Smooth muscle cell (in vitro differentiated cells): ENCODE data around the gene SEZ6. TPM values are rescaled to one million over a fixed set of nuclear protein-coding genes. Genes with fewer than 3 reads are reported as not detected.

ENCODE experiments used
- DNase-seq: peaks from one replicate; lab custom pipeline; 2025; ENCODE audit not compliant: unreplicated experiment; lab: John Stamatoyannopoulos, UW
- H2AFZ ChIP-seq: fragments of 200-600 bp; sonication (generic); 2 replicates; pipeline ENCODE4 v1.6.0; 2016; ENCODE audit warnings: antibody characterized with exemption, low read depth, mild to moderate bottlenecking
- H3F3A ChIP-seq: fragments of 200-600 bp; sonication (generic); 2 replicates; pipeline ENCODE4 v1.6.0; 2017; ENCODE audit warnings: antibody characterized with exemption, low read depth
- H3K27ac ChIP-seq: fragments of 200-600 bp; sonication (generic); 2 replicates; pipeline ENCODE4 v1.5.1; 2016; ENCODE audit warnings: low read depth, mild to moderate bottlenecking
- H3K27me3 ChIP-seq: fragments of 200-600 bp; sonication (generic); 2 replicates; pipeline ENCODE4 v1.6.1; 2016; ENCODE audit warnings: low read depth, mild to moderate bottlenecking
- H3K36me3 ChIP-seq: fragments of 200-600 bp; sonication (generic); 2 replicates; pipeline ENCODE4 v1.5.1; 2016; ENCODE audit warnings: low read depth
- H3K4me1 ChIP-seq: fragments of 200-600 bp; sonication (generic); 2 replicates; pipeline ENCODE4 v1.5.1; 2016; ENCODE audit warnings: low read depth
- H3K4me2 ChIP-seq: fragments of 200-600 bp; sonication (generic); 2 replicates; pipeline ENCODE4 v1.6.0; 2016; ENCODE audit warnings: mild to moderate bottlenecking
- H3K4me3 ChIP-seq: fragments of 200-600 bp; sonication (generic); 2 replicates; pipeline ENCODE4 v1.5.1; 2016; ENCODE audit warnings: mild to moderate bottlenecking
- H3K79me2 ChIP-seq: fragments of 200-600 bp; sonication (generic); 2 replicates; pipeline ENCODE4 v1.6.0; 2016; ENCODE audit warnings: low read depth, mild to moderate bottlenecking
- H3K9ac ChIP-seq: fragments of 200-600 bp; sonication (generic); 2 replicates; pipeline ENCODE4 v1.6.0; 2016; ENCODE audit warnings: low read depth
- H3K9me3 ChIP-seq: fragments of 200-600 bp; sonication (generic); replicated peaks from 2 replicates; pipeline ENCODE4 v1.5.1; 2016; ENCODE audit warnings: low read depth
- H4K20me1 ChIP-seq: fragments of 200-600 bp; sonication (generic); 2 replicates; pipeline ENCODE4 v1.6.0; 2016; ENCODE audit warnings: low read depth
- WGBS: methylation state at CpG from one replicate; pipeline ENCODE4 v1.1.7; 2016; ENCODE audit warnings: low lambda C conversion rate; 5-methylcytosine and 5-hydroxymethylcytosine counted together
- polyA plus RNA-seq: library from polyadenylated mRNA; unstranded; fragments of >200 nt; fragmentation: Nextera tagmentation; extraction: Ambion mirVana; gene quantifications from 2 replicates; pipeline ENCODE4 v1.2.1, GENCODE V29; 2016
- total RNA-seq: library from RNA; depleted of rRNA; stranded (reverse); fragments of >200 nt; gene quantifications from 2 replicates; pipeline ENCODE4 v1.2.3, GENCODE V29; 2014
- TF ChIP-seq, protein P1 (sequence below): fragments of 200-600 bp; sonication (generic); IDR thresholded peaks from 2 replicates; pipeline ENCODE4 v1.5.1; 2017; ENCODE audit warnings: borderline replicate concordance, mild to moderate bottlenecking, antibody characterized with exemption; ENCODE audit not compliant: insufficient read depth, poor library complexity, severe bottlenecking

SEZ6 gene
- total and polyA plus RNA-seq, 2 experiments from 2014 or later = not detected

DNA sequence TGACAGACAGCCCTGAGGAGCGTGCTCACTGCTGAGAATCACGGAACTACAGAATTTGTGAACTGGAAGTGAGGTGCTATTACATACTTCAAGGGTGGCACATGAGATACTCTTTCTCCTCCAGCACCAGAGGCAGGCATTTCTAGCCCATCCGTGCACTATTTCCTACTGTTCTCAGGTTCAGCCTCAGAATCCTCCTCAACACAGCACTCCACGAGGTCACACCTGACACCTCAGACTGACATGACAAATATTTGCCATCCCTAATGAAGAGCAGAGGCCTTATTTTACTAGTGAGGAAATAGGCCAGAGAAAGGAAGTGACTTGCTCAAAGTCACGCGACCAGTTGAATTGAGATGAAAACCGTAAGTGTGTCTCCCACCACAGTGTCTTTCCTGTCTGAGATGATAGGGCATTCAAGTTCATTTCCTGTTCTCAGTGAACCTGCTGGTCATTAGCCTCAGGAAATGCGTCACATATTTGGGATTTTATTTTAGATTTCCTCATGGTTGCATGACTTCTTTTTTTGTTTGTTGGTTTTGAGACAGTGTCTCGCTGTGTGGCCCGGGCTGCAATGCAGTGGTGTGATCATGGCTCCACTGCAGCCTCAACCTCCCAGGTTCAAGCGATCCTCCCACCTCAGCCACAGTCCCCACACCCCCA lies 23.6 kb downstream of the SEZ6 start:
- Histone ChIP-seq H3K27ac (no peak overlapping the region), H3K4me3 (no peak overlapping the region), H3K36me3 (no peaks in the 10 kb centered on the region), H3K4me2 (no peak overlapping the region), H3K27me3 (peaks cover 20% of the 10 kb centered on the region), H3K9ac (no peak overlapping the region), H3F3A (no peaks in the 10 kb centered on the region), H3K4me1 (peaks cover 22% of the 10 kb centered on the region), H4K20me1 (no peaks in the 10 kb centered on the region), H3K9me3 (no peaks in the 10 kb centered on the region), H2AFZ (no peak overlapping the region), H3K79me2 (no peaks in the 10 kb centered on the region)
- no peak for DNase-seq
- WGBS = 88% methylated on average over 11 of the region's 11 CpGs
- TF ChIP-seq, protein P1, sequence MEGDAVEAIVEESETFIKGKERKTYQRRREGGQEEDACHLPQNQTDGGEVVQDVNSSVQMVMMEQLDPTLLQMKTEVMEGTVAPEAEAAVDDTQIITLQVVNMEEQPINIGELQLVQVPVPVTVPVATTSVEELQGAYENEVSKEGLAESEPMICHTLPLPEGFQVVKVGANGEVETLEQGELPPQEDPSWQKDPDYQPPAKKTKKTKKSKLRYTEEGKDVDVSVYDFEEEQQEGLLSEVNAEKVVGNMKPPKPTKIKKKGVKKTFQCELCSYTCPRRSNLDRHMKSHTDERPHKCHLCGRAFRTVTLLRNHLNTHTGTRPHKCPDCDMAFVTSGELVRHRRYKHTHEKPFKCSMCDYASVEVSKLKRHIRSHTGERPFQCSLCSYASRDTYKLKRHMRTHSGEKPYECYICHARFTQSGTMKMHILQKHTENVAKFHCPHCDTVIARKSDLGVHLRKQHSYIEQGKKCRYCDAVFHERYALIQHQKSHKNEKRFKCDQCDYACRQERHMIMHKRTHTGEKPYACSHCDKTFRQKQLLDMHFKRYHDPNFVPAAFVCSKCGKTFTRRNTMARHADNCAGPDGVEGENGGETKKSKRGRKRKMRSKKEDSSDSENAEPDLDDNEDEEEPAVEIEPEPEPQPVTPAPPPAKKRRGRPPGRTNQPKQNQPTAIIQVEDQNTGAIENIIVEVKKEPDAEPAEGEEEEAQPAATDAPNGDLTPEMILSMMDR = no peak

DNA sequence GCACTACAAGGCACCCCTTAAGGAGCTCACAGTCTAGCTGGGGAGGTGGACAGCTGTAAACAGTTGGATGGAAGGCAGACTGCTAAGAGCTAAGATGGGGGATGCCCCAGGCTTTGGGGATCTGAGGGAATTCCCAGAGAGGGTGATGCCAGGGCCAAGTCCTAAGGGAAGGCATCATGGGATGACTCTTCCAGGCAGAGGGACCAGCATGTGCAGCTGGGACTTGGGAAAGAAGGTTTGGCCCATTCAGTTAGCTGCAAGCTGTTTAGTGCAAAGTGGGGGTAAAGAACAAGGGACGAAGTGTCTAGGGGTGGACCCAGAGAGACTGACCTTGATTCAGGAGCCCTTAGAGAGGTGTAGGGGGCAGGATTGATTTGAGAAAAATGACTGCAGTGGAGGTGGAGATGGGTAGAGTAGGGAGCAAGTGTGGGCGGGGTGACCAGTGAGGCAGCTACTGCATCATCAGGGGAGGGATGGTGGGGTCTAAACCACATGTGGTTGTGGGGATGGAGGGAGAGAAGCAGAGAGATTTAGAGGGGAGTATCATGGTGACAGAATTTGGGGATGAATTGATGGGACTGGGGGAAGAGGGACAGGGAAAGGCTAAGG lies 27.4 kb downstream of the SEZ6 start:
- WGBS = 94% methylated on average over 2 of the region's 2 CpGs
- H2AFZ ChIP-seq = no peak overlapping the region
- no peak overlapping the region for H3K27ac ChIP-seq
- no peaks in the 10 kb centered on the region for H3K79me2 ChIP-seq
- TF ChIP-seq, protein P1 = no peak
- H3K4me2 ChIP-seq = no peak overlapping the region
- no peaks in the 10 kb centered on the region for H3K9me3 ChIP-seq
- no peaks in the 10 kb centered on the region for H3F3A ChIP-seq
- no peak overlapping the region for H3K9ac ChIP-seq
- H3K4me1 ChIP-seq = no peaks in the 10 kb centered on the region
- no peak for DNase-seq
- no peaks in the 10 kb centered on the region for H3K27me3 ChIP-seq
- H4K20me1 ChIP-seq = no peaks in the 10 kb centered on the region
- H3K4me3 ChIP-seq = no peak overlapping the region
- H3K36me3 ChIP-seq = no peaks in the 10 kb centered on the region

DNA sequence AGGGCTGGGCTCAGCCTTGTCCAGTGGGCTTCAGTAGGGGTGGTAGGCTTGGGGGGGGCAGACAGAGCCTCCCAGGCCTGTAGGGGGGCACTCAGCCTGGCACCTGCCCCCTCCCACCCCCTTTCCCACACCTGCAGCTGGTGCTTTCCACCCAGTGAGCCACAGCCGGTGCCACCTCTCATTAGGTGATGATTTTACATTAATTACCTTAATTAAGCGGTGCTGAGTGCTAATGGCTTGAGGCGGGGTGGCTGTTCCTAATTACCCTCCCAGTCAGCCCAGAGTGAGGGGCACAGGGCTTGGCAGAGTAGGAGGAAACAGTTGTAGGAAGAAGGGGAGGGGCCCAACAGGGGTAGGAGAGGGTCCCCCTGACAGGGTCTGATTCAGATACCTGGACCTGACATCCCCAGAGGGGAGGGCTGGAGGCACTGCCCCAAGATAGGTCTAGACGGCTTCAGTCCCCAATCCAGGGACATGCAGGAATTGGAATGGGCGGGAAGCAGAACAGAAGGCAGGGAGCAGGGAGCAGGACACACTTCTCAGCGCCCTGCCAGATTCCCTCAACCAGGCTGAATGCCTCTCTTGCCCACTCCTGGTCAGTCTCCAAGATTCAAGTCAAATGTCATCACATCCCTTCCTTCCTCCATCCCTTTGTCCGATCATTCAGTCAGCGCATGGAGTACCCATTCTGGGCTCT lies 28.0 kb downstream of the SEZ6 start:
- H3F3A ChIP-seq = no peaks in the 10 kb centered on the region
- no peaks in the 10 kb centered on the region for H3K36me3 ChIP-seq
- no peaks in the 10 kb centered on the region for H3K79me2 ChIP-seq
- H3K4me3 ChIP-seq = no peak overlapping the region
- H3K9ac ChIP-seq = no peak overlapping the region
- no peaks in the 10 kb centered on the region for H3K27me3 ChIP-seq
- 79% methylated on average over 8 of the region's 8 CpGs for WGBS
- TF ChIP-seq, protein P1 = no peak
- H3K9me3 ChIP-seq = no peaks in the 10 kb centered on the region
- no peaks in the 10 kb centered on the region for H4K20me1 ChIP-seq
- H2AFZ ChIP-seq = no peak overlapping the region
- no peak overlapping the region for H3K27ac ChIP-seq
- no peak overlapping the region for H3K4me2 ChIP-seq
- no peak for DNase-seq
- no peaks in the 10 kb centered on the region for H3K4me1 ChIP-seq
